IMR-90 (cell line): ENCODE results near the gene SNRPE. TPM values are rescaled to one million over a fixed set of nuclear protein-coding genes. Genes with fewer than 3 reads are reported as not detected.

Source experiments
- ATAC-seq: fragments of 200-7000 bp; cut with Tn5 transposase; 2 replicates; pipeline ENCODE4 v1.9.1; 2020; ENCODE audit warnings: low read depth, mild to moderate bottlenecking, moderate library complexity
- BruUV-seq: library from RNA; stranded (reverse); fragments of 400-500 nt; replicated peaks from 2 replicates; lab custom pipeline; 2021; lab: Mats Ljungman, UMichigan
- CTCF ChIA-PET: fragments of 300-600 bp; formaldehyde crosslinking; extraction: SDS; loops from one replicate; lab custom pipeline; 2021; ENCODE audit warnings: antibody characterized with exemption; lab: Yijun Ruan, JAX
- POLR2A ChIA-PET: fragments of 300-600 bp; sonication (Branson Sonifier 250); formaldehyde crosslinking; loops from one replicate; lab custom pipeline; 2022; ENCODE audit warnings: antibody characterized with exemption; ENCODE audit not compliant: unreplicated experiment; lab: Charles Lee
- DNase-seq: peaks from one replicate; pipeline ENCODE4 v3.0.0; 2013
- H2AFZ ChIP-seq: replicated peaks from 2 replicates; pipeline ENCODE3; 2013; ENCODE audit warnings: low read length, mild to moderate bottlenecking; ENCODE audit not compliant: poor library complexity
- H2AK5ac ChIP-seq: 2 replicates; pipeline ENCODE4 v1.6.1; 2013; ENCODE audit warnings: low read depth, low read length, inconsistent platforms
- H2AK9ac ChIP-seq: replicated peaks from 2 replicates; pipeline ENCODE3; 2013; ENCODE audit warnings: mild to moderate bottlenecking, low read depth, low read length, moderate library complexity; ENCODE audit not compliant: poor library complexity
- H2BK120ac ChIP-seq: 2 replicates; pipeline ENCODE4 v1.6.1; 2013; ENCODE audit warnings: low read depth, low read length, inconsistent platforms
- H2BK15ac ChIP-seq: 3 replicates; pipeline ENCODE4 v1.6.1; 2013; ENCODE audit warnings: low read depth, low read length, inconsistent platforms
- H2BK20ac ChIP-seq: 2 replicates; pipeline ENCODE4 v1.6.1; 2013; ENCODE audit warnings: low read depth, mild to moderate bottlenecking, inconsistent platforms, low read length, moderate library complexity
- H2BK5ac ChIP-seq: 2 replicates; pipeline ENCODE4 v1.6.1; 2013; ENCODE audit warnings: mild to moderate bottlenecking, low read depth, low read length, inconsistent platforms; ENCODE audit not compliant: poor library complexity, severe bottlenecking
- H3K14ac ChIP-seq: replicated peaks from 2 replicates; pipeline ENCODE4 v1.6.1; 2013; ENCODE audit warnings: low read depth, low read length, inconsistent platforms
- H3K18ac ChIP-seq: 2 replicates; pipeline ENCODE4 v1.6.1; 2013; ENCODE audit warnings: low read depth, low read length, control low read depth
- H3K23ac ChIP-seq: 2 replicates; pipeline ENCODE4 v1.6.1; 2013; ENCODE audit warnings: low read depth, low read length, inconsistent platforms
- H3K27ac ChIP-seq: 2 replicates; pipeline ENCODE4 v1.5.1; 2013; ENCODE audit warnings: mild to moderate bottlenecking, control low read depth, low read length; ENCODE audit not compliant: insufficient read depth
- H3K27me3 ChIP-seq: 2 replicates; pipeline ENCODE4 v1.6.1; 2013; ENCODE audit warnings: low read length; ENCODE audit not compliant: control insufficient read depth, insufficient read depth
- H3K36me3 ChIP-seq: 2 replicates; pipeline ENCODE4 v1.6.1; 2013; ENCODE audit warnings: low read length, mixed read lengths; ENCODE audit not compliant: control insufficient read depth, insufficient read depth
- H3K4ac ChIP-seq: 2 replicates; pipeline ENCODE4 v1.6.1; 2013; ENCODE audit warnings: low read depth, low read length, inconsistent platforms
- H3K4me1 ChIP-seq: 2 replicates; pipeline ENCODE4 v1.6.1; 2013; ENCODE audit warnings: low read length, mixed read lengths; ENCODE audit not compliant: control insufficient read depth, insufficient read depth
- H3K4me2 ChIP-seq: 2 replicates; pipeline ENCODE4 v1.6.1; 2013; ENCODE audit warnings: low read depth, mild to moderate bottlenecking, control low read depth, low read length, moderate library complexity
- H3K4me3 ChIP-seq: 2 replicates; pipeline ENCODE4 v1.5.1; 2013; ENCODE audit warnings: low read depth, mild to moderate bottlenecking, control low read depth, low read length, moderate library complexity; ENCODE audit not compliant: insufficient read depth
- H3K56ac ChIP-seq: 2 replicates; pipeline ENCODE4 v1.6.1; 2013; ENCODE audit warnings: low read length, inconsistent platforms; ENCODE audit not compliant: insufficient read depth; ENCODE audit errors: extremely low read depth
- H3K79me1 ChIP-seq, 2 experiments: 2 replicates each; pipeline ENCODE4 v1.6.1; 2013; ENCODE audit warnings: low read length in 2 of 2, inconsistent platforms in 1 of 2, low read depth in 1 of 2
- H3K9ac ChIP-seq: 2 replicates; pipeline ENCODE4 v1.6.1; 2013; ENCODE audit warnings: low read depth, low read length, control low read depth
- H3K9me1 ChIP-seq: 2 replicates; pipeline ENCODE4 v1.6.1; 2013; ENCODE audit warnings: low read length, inconsistent platforms; ENCODE audit not compliant: insufficient read depth
- H3K9me3 ChIP-seq: 2 replicates; pipeline ENCODE4 v1.6.1; 2013; ENCODE audit warnings: low read length; ENCODE audit not compliant: control insufficient read depth, insufficient read depth
- H4K20me1 ChIP-seq: 2 replicates; pipeline ENCODE4 v1.6.1; 2013; ENCODE audit warnings: low read length, inconsistent platforms; ENCODE audit not compliant: insufficient read depth
- H4K5ac ChIP-seq: 2 replicates; pipeline ENCODE4 v1.6.1; 2013; ENCODE audit warnings: mild to moderate bottlenecking, low read depth, low read length, control low read depth
- H4K8ac ChIP-seq, 2 experiments: 2 replicates each; pipeline ENCODE4 v1.6.1; 2013; ENCODE audit warnings: low read depth in 2 of 2, low read length in 2 of 2, control low read depth in 1 of 2, inconsistent platforms in 1 of 2
- H4K91ac ChIP-seq: 2 replicates; pipeline ENCODE4 v1.6.1; 2013; ENCODE audit warnings: low read depth, low read length, inconsistent platforms; ENCODE audit not compliant: insufficient read depth
- BHLHE40 ChIP-seq: fragments of 150-350 bp; IDR thresholded peaks from 2 replicates; pipeline ENCODE4 v1.6.1; 2016; ENCODE audit warnings: mild to moderate bottlenecking, low read depth, low read length
- CEBPB ChIP-seq: IDR thresholded peaks from 2 replicates; pipeline ENCODE4 v1.6.1; 2012; ENCODE audit warnings: low read depth, low read length, improper control_type of control experiment
- CHD1 ChIP-seq: IDR thresholded peaks from 2 replicates; pipeline ENCODE4 v1.6.1; 2012; ENCODE audit warnings: low read depth, low read length, improper control_type of control experiment
- ELK1 ChIP-seq: fragments of 150-350 bp; IDR thresholded peaks from 2 replicates; pipeline ENCODE4 v1.6.1; 2016; ENCODE audit warnings: low read depth, mild to moderate bottlenecking, low read length, moderate library complexity, borderline replicate concordance
- FOS ChIP-seq: fragments of 150-350 bp; IDR thresholded peaks from 2 replicates; pipeline ENCODE4 v1.6.1; 2016; ENCODE audit warnings: low read depth, low read length
- MAFK ChIP-seq: IDR thresholded peaks from 2 replicates; pipeline ENCODE4 v1.6.1; 2012; ENCODE audit warnings: low read depth, low read length, improper control_type of control experiment
- NFE2L2 ChIP-seq: fragments of 150-350 bp; IDR thresholded peaks from 2 replicates; pipeline ENCODE4 v1.6.1; 2016; ENCODE audit warnings: low read depth, mild to moderate bottlenecking, low read length
- POLR2A ChIP-seq: IDR thresholded peaks from 2 replicates; pipeline ENCODE4 v1.6.1; 2012; ENCODE audit warnings: mild to moderate bottlenecking, low read depth, low read length
- SMC3 ChIP-seq: fragments of 150-350 bp; IDR thresholded peaks from 2 replicates; pipeline ENCODE4 v1.6.1; 2016; ENCODE audit warnings: low read depth, mild to moderate bottlenecking, antibody characterized with exemption, low read length, moderate library complexity
- WGBS, 2 experiments: methylation state at CpG; one replicate each; pipeline versions ENCODE4 v1.1.5 to v1.1.7; 2013; ENCODE audit warnings: missing lambda C conversion rate in 2 of 2; ENCODE audit not compliant: insufficient read length in 1 of 2; ENCODE audit errors: extremely low coverage in 2 of 2; 5-methylcytosine and 5-hydroxymethylcytosine counted together
- dilution Hi-C: fragments of 300-500 bp; cut with HindIII; formaldehyde crosslinking; loops from one replicate; pipeline ENCODE4 v1.14.3; 2018; ENCODE audit warnings: low sequenced_read_pairs; ENCODE audit not compliant: unreplicated experiment
- in situ Hi-C: fragments of 300-500 bp; cut with MboI; formaldehyde crosslinking; loops from 3 replicates; pipeline ENCODE4 v1.14.3; 2019; ENCODE audit warnings: low sequenced_read_pairs, inconsistent platforms, mixed read lengths
- intact Hi-C: fragments of 100-400 bp; cut with micrococcal nuclease; formaldehyde crosslinking; loops from 2 replicates; pipeline ENCODE4 v1.10.0; 2022
- polyA plus RNA-seq, 3 experiments: library from polyadenylated mRNA; depleted of rRNA; stranded (reverse); fragments of >200 nt; gene quantifications; 2 replicates each; pipeline ENCODE4 v1.2.3, GENCODE V29; 2012; ENCODE audit warnings: low replicate concordance in 1 of 3
- total RNA-seq: library from RNA; depleted of rRNA; stranded (reverse); fragments of >200 nt; gene quantifications from 2 replicates; pipeline ENCODE4 v1.2.3, GENCODE V29; 2012

Gene SNRPE
- total and polyA plus RNA-seq, 2 of the 4 experiments (the other 2 are of a cell fraction) = 43.6 to 219 TPM

- Histone ChIP-seq H3K56ac (no peak overlapping the region), H2AK5ac (no peak overlapping the region), H4K20me1 (peaks cover 33% of the 10 kb centered on the region), H3K9me3 (no peaks in the 10 kb centered on the region), H2BK15ac (no peak overlapping the region), H3K23ac (no peak overlapping the region), H2BK20ac (no peak overlapping the region), H3K4me2 (no peak overlapping the region), H4K5ac (no peak overlapping the region), H2BK120ac (no peak overlapping the region), H3K9me1 (peaks cover 10% of the 10 kb centered on the region), H3K4me3 (no peak overlapping the region), H3K4ac (no peak overlapping the region), H3K4me1 (peaks cover 2% of the 10 kb centered on the region; the same call in 1 of the 2 replicates), H3K79me1 (peaks cover 24 to 59% of the 10 kb centered on the region in 2 experiments), H3K36me3 (peaks cover 53% of the 10 kb centered on the region), H3K18ac (no peak overlapping the region), H4K91ac (no peak overlapping the region), H2BK5ac (no peak overlapping the region), H3K27ac (no peak overlapping the region), H2AK9ac (no peak overlapping the region), H2AFZ (no peak overlapping the region), H3K27me3 (no peaks in the 10 kb centered on the region), H3K14ac (no peak overlapping the region), H3K9ac (no peak overlapping the region), H4K8ac (no peak overlapping the region)
- ChIA-PET CTCF (no interaction called here), POLR2A (no interaction called here)
- BruUV-seq = no TSS peak
- in situ Hi-C loops = no loop called here
- 100% methylated on average over 4 of the region's 6 CpGs; no CpG with 5 or more reads in 1 of the 2 experiments for WGBS, 2 experiments
- dilution Hi-C loops = no loop called here
- DNase-seq = no peak
- TF ChIP-seq POLR2A = no peak
- TF ChIP-seq FOS = no peak
- TF ChIP-seq ELK1 = no peak
- no peak for TF ChIP-seq SMC3
- no peak for TF ChIP-seq CHD1
- no peak for TF ChIP-seq MAFK
- no peak for TF ChIP-seq BHLHE40
- no peak for TF ChIP-seq CEBPB
- no peak for TF ChIP-seq NFE2L2
- ATAC-seq = no peak
- intact Hi-C loops = no loop called here
Observed at GRCh38 chr1:203818399-203818798, 43.0 kb upstream of the SNRPE start.
